H1 (cell line): Measurements from ENCODE around the gene PARD3. TPM values are rescaled to one million over a fixed set of nuclear protein-coding genes. Genes with fewer than 3 reads are reported as not detected.

Experiments used
- CTCF ChIA-PET: fragments of 300-600 bp; sonication (Branson Sonifier 250); formaldehyde crosslinking; loops from one replicate; lab custom pipeline; 2021; ENCODE audit not compliant: partially characterized antibody; lab: Charles Lee
- POLR2A ChIA-PET: fragments of 300-600 bp; sonication (Branson Sonifier 250); formaldehyde crosslinking; loops from one replicate; lab custom pipeline; 2021; ENCODE audit warnings: inconsistent platforms; ENCODE audit not compliant: partially characterized antibody; lab: Charles Lee
- DNase-seq, 2 experiments: peaks; one replicate each; pipeline versions ENCODE4 v3.0.0 to v3.0.0-alpha.2; 2010 to 2022; ENCODE audit warnings: low spot score in 2 of 2, low read depth in 1 of 2, mixed read lengths in 1 of 2
- FAIRE-seq: peaks from 2 replicates; lab custom pipeline; 2011; peaks lifted over from hg19 to GRCh38; lab: Jason Lieb, UNC
- H2AFZ ChIP-seq: 2 replicates; pipeline ENCODE4 v1.8.1; 2012; ENCODE audit warnings: low read length, inconsistent platforms
- H2AK5ac ChIP-seq: 2 replicates; pipeline ENCODE4 v1.6.1; 2013; ENCODE audit warnings: low read depth, low read length
- H2BK120ac ChIP-seq: replicated peaks from 2 replicates; pipeline ENCODE3; 2013; ENCODE audit warnings: low read depth, low read length, inconsistent platforms
- H2BK12ac ChIP-seq: 2 replicates; pipeline ENCODE4 v1.6.1; 2013; ENCODE audit warnings: low read depth, low read length
- H2BK15ac ChIP-seq: 2 replicates; pipeline ENCODE4 v1.6.1; 2013; ENCODE audit warnings: low read length
- H2BK20ac ChIP-seq: 2 replicates; pipeline ENCODE4 v1.6.1; 2013; ENCODE audit warnings: low read length
- H2BK5ac ChIP-seq: 2 replicates; pipeline ENCODE4 v1.6.1; 2013; ENCODE audit warnings: low read depth, low read length
- H3K14ac ChIP-seq: 2 replicates; pipeline ENCODE4 v1.6.1; 2013; ENCODE audit warnings: inconsistent platforms; ENCODE audit not compliant: insufficient read length
- H3K18ac ChIP-seq: 2 replicates; pipeline ENCODE4 v1.6.1; 2013; ENCODE audit warnings: low read length; ENCODE audit errors: extremely low read depth
- H3K23ac ChIP-seq: 2 replicates; pipeline ENCODE4 v1.6.1; 2013; ENCODE audit warnings: inconsistent platforms; ENCODE audit not compliant: insufficient read length
- H3K23me2 ChIP-seq: 2 replicates; pipeline ENCODE4 v1.6.1; 2013; ENCODE audit warnings: low read depth, low read length
- H3K27ac ChIP-seq: 2 replicates; pipeline ENCODE4 v1.6.1; 2011; ENCODE audit warnings: low read depth, low read length, inconsistent platforms
- H3K27me3 ChIP-seq, 4 experiments: replicated peaks in 1 of 4; 1 replicate in 1 of 4; 2 replicates in 3 of 4; pipeline versions ENCODE4 v1.6.1 to v1.8.1; 2011 to 2013; ENCODE audit warnings: low read length in 3 of 4, mild to moderate bottlenecking in 3 of 4, inconsistent platforms in 2 of 4, mixed read lengths in 2 of 4, moderate library complexity in 1 of 4; ENCODE audit not compliant: control insufficient read depth in 3 of 4, insufficient read depth in 3 of 4; ENCODE audit errors: extremely low read depth in 1 of 4
- H3K36me3 ChIP-seq, 4 experiments: 2 replicates each; pipeline versions ENCODE4 v1.6.1 to v1.8.1; 2011 to 2013; ENCODE audit warnings: mild to moderate bottlenecking in 4 of 4, low read length in 3 of 4, moderate library complexity in 2 of 4, control low read depth in 1 of 4, inconsistent platforms in 1 of 4; ENCODE audit not compliant: insufficient read depth in 4 of 4, control insufficient read depth in 2 of 4
- H3K4ac ChIP-seq: replicated peaks from 2 replicates; pipeline ENCODE3; 2013; ENCODE audit warnings: low read length, low read depth, mixed read lengths, inconsistent platforms; ENCODE audit not compliant: insufficient read length
- H3K4me1 ChIP-seq, 4 experiments: replicated peaks in 1 of 4; 1 replicate in 1 of 4; 2 replicates in 3 of 4; pipeline versions ENCODE4 v1.6.1 to v1.8.1; 2011 to 2013; ENCODE audit warnings: low read length in 3 of 4, inconsistent platforms in 2 of 4, mixed read lengths in 1 of 4; ENCODE audit not compliant: insufficient read depth in 4 of 4, control insufficient read depth in 3 of 4
- H3K4me2 ChIP-seq, 2 experiments: 2 replicates each; pipeline versions ENCODE4 v1.6.1 to v1.8.1; 2011 to 2013; ENCODE audit warnings: low read depth in 2 of 2, low read length in 2 of 2, control low read depth in 1 of 2, inconsistent platforms in 1 of 2, mild to moderate bottlenecking in 1 of 2; ENCODE audit not compliant: insufficient read depth in 1 of 2
- H3K4me3 ChIP-seq, 4 experiments: fragments of 200-600, 300-600 bp in 1 of 4; sonication (generic), shearing (Covaris generic), sonication (Bioruptor Twin) in 1 of 4; 2 replicates each; pipeline versions ENCODE4 v1.5.1 to v1.8.1; 2011 to 2016; ENCODE audit warnings: low read length in 4 of 4, low read depth in 3 of 4, control low read depth in 2 of 4, inconsistent platforms in 2 of 4, mild to moderate bottlenecking in 2 of 4, mixed read lengths in 1 of 4, moderate library complexity in 1 of 4; ENCODE audit not compliant: insufficient read depth in 2 of 4; ENCODE audit errors: extremely low read depth in 1 of 4
- H3K56ac ChIP-seq: replicated peaks from 2 replicates; pipeline ENCODE3; 2013; ENCODE audit warnings: low read depth, mild to moderate bottlenecking, mixed read lengths, low read length, inconsistent platforms; ENCODE audit not compliant: insufficient read length
- H3K79me1 ChIP-seq: 2 replicates; pipeline ENCODE4 v1.6.1; 2013; ENCODE audit warnings: low read depth, low read length, control low read depth
- H3K79me2 ChIP-seq, 2 experiments: 2 replicates each; pipeline versions ENCODE4 v1.6.1 to v1.8.1; 2012 to 2013; ENCODE audit warnings: low read length in 2 of 2, mild to moderate bottlenecking in 2 of 2, inconsistent platforms in 1 of 2; ENCODE audit not compliant: insufficient read depth in 2 of 2, control insufficient read depth in 1 of 2
- H3K9ac ChIP-seq, 4 experiments: replicated peaks in 1 of 4; 1 replicate in 1 of 4; 2 replicates in 3 of 4; pipeline versions ENCODE4 v1.6.1 to v1.8.1; 2011 to 2013; ENCODE audit warnings: low read depth in 3 of 4, low read length in 3 of 4, control low read depth in 2 of 4, mild to moderate bottlenecking in 2 of 4, moderate library complexity in 2 of 4, inconsistent platforms in 1 of 4; ENCODE audit errors: extremely low read depth in 1 of 4
- H3K9me3 ChIP-seq, 2 experiments: 2 replicates each; pipeline versions ENCODE4 v1.6.1 to v1.8.1; 2012 to 2013; ENCODE audit warnings: mild to moderate bottlenecking in 2 of 2, moderate library complexity in 2 of 2, control low read depth in 1 of 2, inconsistent platforms in 1 of 2, low read depth in 1 of 2, low read length in 1 of 2, mixed read lengths in 1 of 2; ENCODE audit not compliant: insufficient read depth in 2 of 2
- H4K20me1 ChIP-seq, 2 experiments: replicated peaks in 1 of 2; 2 replicates each; pipeline versions ENCODE3 to v1.8.1; 2011 to 2013; ENCODE audit warnings: inconsistent platforms in 2 of 2, low read length in 2 of 2, mild to moderate bottlenecking in 1 of 2; ENCODE audit not compliant: insufficient read depth in 2 of 2, control insufficient read depth in 1 of 2
- H4K5ac ChIP-seq: 2 replicates; pipeline ENCODE4 v1.6.1; 2013; ENCODE audit warnings: low read length, low read depth, mixed read lengths, inconsistent platforms; ENCODE audit not compliant: insufficient read length
- H4K8ac ChIP-seq: 2 replicates; pipeline ENCODE4 v1.8.0; 2013; ENCODE audit warnings: mild to moderate bottlenecking, moderate library complexity, low read length, inconsistent platforms; ENCODE audit not compliant: insufficient read depth; ENCODE audit errors: extremely low read depth
- H4K91ac ChIP-seq: replicated peaks from 2 replicates; pipeline ENCODE3; 2013; ENCODE audit warnings: low read length, mixed read lengths, inconsistent platforms; ENCODE audit not compliant: insufficient read length
- BACH1 ChIP-seq: IDR thresholded peaks from 2 replicates; pipeline ENCODE4 v1.6.1; 2012; ENCODE audit warnings: low read length, improper control_type of control experiment
- RBBP5 ChIP-seq: IDR thresholded peaks from 2 replicates; pipeline ENCODE4 v1.7.1; 2012; ENCODE audit warnings: low read depth, mild to moderate bottlenecking, inconsistent platforms, low read length, moderate library complexity, borderline replicate concordance
- SRF ChIP-seq: IDR thresholded peaks from 2 replicates; pipeline ENCODE4 v1.6.1; 2011; ENCODE audit warnings: mild to moderate bottlenecking, low read depth, low read length, moderate library complexity
- WGBS, 2 experiments: shearing (Covaris generic) in 1 of 2; methylation state at CpG; one replicate each; pipeline versions ENCODE4 v1.1.6 to v1.1.7; 2013 to 2015; ENCODE audit warnings: low lambda C conversion rate in 2 of 2, mixed read lengths in 2 of 2, inconsistent platforms in 1 of 2, low coverage in 1 of 2, missing lambda C conversion rate in 1 of 2; ENCODE audit not compliant: insufficient replicate concordance in 2 of 2, insufficient coverage in 1 of 2, insufficient read length in 1 of 2; ENCODE audit errors: extremely low coverage in 1 of 2, missing lambda C conversion rate in 1 of 2; 5-methylcytosine and 5-hydroxymethylcytosine counted together
- polyA plus RNA-seq, 7 experiments: library from polyadenylated mRNA; depleted of rRNA in 3 of 7; stranded (reverse) in 5 of 7; unstranded in 2 of 7; fragments of >200 nt in 5 of 7; fragments of 200-250 nt in 2 of 7; gene quantifications; 1 replicate in 5 of 7; 2 replicates in 1 of 7; 4 replicates in 1 of 7; pipeline versions ENCODE4 v1.2.1 to v1.2.3, GENCODE V29; 2011 to 2013; ENCODE audit warnings: missing spikeins in 2 of 7, mixed read lengths in 2 of 7
- total RNA-seq: library from RNA; stranded (reverse); fragmentation: NEBNext Ultra II Directional; extraction: Animal tissue kit (Norgen Biotek cat#: 25700); gene quantifications from 2 replicates; pipeline ENCODE4 v1.2.1, GENCODE V29; 2021

PARD3 gene
- total and polyA plus RNA-seq, 2 of the 8 experiments (the other 6 are each of a cell fraction or from before 2014, with no cell fraction given), result 19.7 to 49.1 TPM

- FAIRE-seq, result no peak
- 0 out of 2 replicates have a peak overlapping the region, but pooled peaks have one; percentile 5 for H2BK5ac ChIP-seq
- no peak for DNase-seq
These were observed 1.4 kb downstream of the PARD3 start for GRCh38 chr10:34813626-34814222.

More at GRCh38 chr10:34813626-34814222, 1.4 kb downstream of the PARD3 start:
- Histone ChIP-seq H3K14ac (no peak overlapping the region), H2BK15ac (no peak overlapping the region), H3K9ac (peak overlapping the region; percentile 52 to 71 (median 64)), H4K91ac (no peak overlapping the region), H2BK12ac (no peak overlapping the region), H3K4me2 (peak overlapping the region; percentile 90 to 91), H3K4me1 (peaks cover 6 to 26% (median 22%) of the 10 kb centered on the region in 4 experiments), H2BK120ac (no peak overlapping the region), H3K18ac (peak overlapping the region; percentile 55), H3K79me2 (peaks cover 4 to 55% of the 10 kb centered on the region in 2 experiments; a peak in 3 of 4 replicates), H3K23ac (no peak overlapping the region), H2AK5ac (no peak overlapping the region), H4K8ac (no peak overlapping the region; the same call in 1 of the 2 replicates), H2BK20ac (no peak overlapping the region), H3K27me3 (peaks cover 0 to 20% (median 14%) of the 10 kb centered on the region in 4 experiments; a peak in 5 of 7 replicates), H3K4ac (no peak overlapping the region), H4K20me1 (peaks cover 15 to 22% of the 10 kb centered on the region in 2 experiments), H3K9me3 (no peaks in the 10 kb centered on the region), H3K4me3 (peak overlapping the region; percentile 80 to 98 (median 82)), H2AFZ (no peak overlapping the region), H3K27ac (peak overlapping the region; percentile 56; the same call in 1 of the 2 replicates), H4K5ac (no peak overlapping the region), H3K79me1 (peaks cover 11% of the 10 kb centered on the region), H3K23me2 (peaks cover 13% of the 10 kb centered on the region), H3K56ac (no peak overlapping the region), H3K36me3 (no peaks in the 10 kb centered on the region)
- POLR2A ChIA-PET, result interaction anchor here (0.6 to 1.5 kb wide), 6 partner anchors 11 to 803 kb away, joined by 3 to 6 read pairs (median 3); no protein-coding TSS in a partner anchor
- 11% methylated on average over 19 of the region's 19 CpGs; no CpG with 5 or more reads in 1 of the 2 experiments for WGBS, 2 experiments
- CTCF ChIA-PET, result interaction anchor here (1.5 to 2.2 kb wide), 3 partner anchors 12 to 81 kb away, joined by 3 to 6 read pairs (median 4); no protein-coding TSS in a partner anchor
- TF ChIP-seq BACH1, result no peak
- 0 out of 2 replicates have a peak, but pooled peaks have one; percentile 61 for TF ChIP-seq RBBP5
- no peak for TF ChIP-seq SRF
